Right kidney (tissue), 1 donor: Measurements from ENCODE around the gene TOR3A.

Source experiments
- DNase-seq: peaks from one replicate; pipeline ENCODE4 v3.0.0-alpha.2; 2016

Gene TOR3A

GRCh38 chr1:179145521-179145920 is 63.7 kb downstream of the TOR3A start:
- DNase-seq: no peak
